SU-DHL-6 (cell line): ENCODE results near the gene MAP3K1.

ENCODE experiments used
- H2AFZ ChIP-seq: fragments of 200-600 bp; sonication (generic); 2 replicates; pipeline ENCODE4 v1.6.1; 2014; ENCODE audit warnings: low read depth, mild to moderate bottlenecking, moderate library complexity, mixed read lengths, antibody characterized with exemption, low read length; ENCODE audit not compliant: severe bottlenecking
- H3F3A ChIP-seq: fragments of 200-600 bp; shearing (Covaris generic); 2 replicates; pipeline ENCODE4 v1.6.0; 2016; ENCODE audit warnings: antibody characterized with exemption, mild to moderate bottlenecking; ENCODE audit not compliant: insufficient read depth
- H3K27ac ChIP-seq: fragments of 200-600 bp; sonication (generic); 2 replicates; pipeline ENCODE4 v1.5.1; 2016; ENCODE audit warnings: low read depth, mild to moderate bottlenecking, low read length, moderate library complexity, mixed read lengths
- H3K27me3 ChIP-seq: fragments of 200-600 bp; sonication (generic), shearing (Covaris generic); 2 replicates; pipeline ENCODE4 v1.6.0; 2014; ENCODE audit warnings: mild to moderate bottlenecking, low read length
- H3K36me3 ChIP-seq: fragments of 200-600 bp; sonication (generic); 2 replicates; pipeline ENCODE4 v1.6.1; 2014; ENCODE audit warnings: mild to moderate bottlenecking, low read length, mixed read lengths
- H3K4me2 ChIP-seq: fragments of 300-600, 200-600 bp; shearing (Covaris generic), sonication (generic); 2 replicates; pipeline ENCODE4 v1.6.0; 2014; ENCODE audit warnings: low read length, low read depth, mild to moderate bottlenecking; ENCODE audit not compliant: poor library complexity, severe bottlenecking
- H3K4me3 ChIP-seq: fragments of 200-600 bp; sonication (generic); 2 replicates; pipeline ENCODE4 v1.5.1; 2014; ENCODE audit warnings: antibody characterized with exemption, low read length, mild to moderate bottlenecking, mixed read lengths; ENCODE audit not compliant: insufficient read depth, poor library complexity, severe bottlenecking
- H3K79me2 ChIP-seq: fragments of 200-600 bp; sonication (generic); 2 replicates; pipeline ENCODE4 v1.6.1; 2014; ENCODE audit warnings: mild to moderate bottlenecking, low read length, moderate library complexity; ENCODE audit not compliant: insufficient read depth
- H3K9ac ChIP-seq: fragments of 200-600 bp; sonication (generic); 2 replicates; pipeline ENCODE4 v1.7.0; 2014; ENCODE audit warnings: mild to moderate bottlenecking, low read length
- H3K9me2 ChIP-seq: fragments of 200-600 bp; sonication (generic); replicated peaks from 2 replicates; pipeline ENCODE4 v1.6.1; 2014; ENCODE audit warnings: low read length; ENCODE audit not compliant: insufficient read depth
- H3K9me3 ChIP-seq: fragments of 200-600 bp; sonication (generic); 2 replicates; pipeline ENCODE4 v1.6.1; 2014; ENCODE audit warnings: low read length, mixed read lengths; ENCODE audit not compliant: insufficient read depth
- H4K20me1 ChIP-seq: fragments of 200-600 bp; sonication (generic); 2 replicates; pipeline ENCODE4 v1.6.1; 2014; ENCODE audit warnings: low read depth, mild to moderate bottlenecking, antibody characterized with exemption, low read length, moderate library complexity, mixed read lengths
- EZH2phosphoT487 ChIP-seq: fragments of 200-600 bp; sonication (generic), shearing (Covaris generic); conservative IDR thresholded peaks from 2 replicates; pipeline ENCODE4 v1.6.1; 2018; ENCODE audit warnings: mild to moderate bottlenecking, antibody characterized with exemption, low read length, moderate library complexity, mixed read lengths
- TF ChIP-seq, protein P1 (sequence below): fragments of 200-600 bp; sonication (generic); IDR thresholded peaks from one replicate; pipeline ENCODE4 v1.5.1; 2017; ENCODE audit warnings: antibody characterized with exemption, mild to moderate bottlenecking, low read length, moderate library complexity; ENCODE audit not compliant: insufficient read depth, poor library complexity, severe bottlenecking

The MAP3K1 gene

GRCh38 chr5:56898213-56898612 lies 82.9 kb downstream of the MAP3K1 start:
- Histone ChIP-seq H3K4me3 (no peak overlapping the region), H3K36me3 (peaks cover 11% of the 10 kb centered on the region; the same call in 1 of the 2 replicates), H3K9me3 (no peaks in the 10 kb centered on the region), H3K9me2 (no peaks in the 10 kb centered on the region), H3F3A (no peaks in the 10 kb centered on the region), H3K27me3 (no peaks in the 10 kb centered on the region), H4K20me1 (no peaks in the 10 kb centered on the region), H2AFZ (no peak overlapping the region), H3K27ac (no peak overlapping the region), H3K79me2 (no peaks in the 10 kb centered on the region), H3K9ac (no peak overlapping the region), H3K4me2 (no peak overlapping the region)
- TF ChIP-seq, protein P1, sequence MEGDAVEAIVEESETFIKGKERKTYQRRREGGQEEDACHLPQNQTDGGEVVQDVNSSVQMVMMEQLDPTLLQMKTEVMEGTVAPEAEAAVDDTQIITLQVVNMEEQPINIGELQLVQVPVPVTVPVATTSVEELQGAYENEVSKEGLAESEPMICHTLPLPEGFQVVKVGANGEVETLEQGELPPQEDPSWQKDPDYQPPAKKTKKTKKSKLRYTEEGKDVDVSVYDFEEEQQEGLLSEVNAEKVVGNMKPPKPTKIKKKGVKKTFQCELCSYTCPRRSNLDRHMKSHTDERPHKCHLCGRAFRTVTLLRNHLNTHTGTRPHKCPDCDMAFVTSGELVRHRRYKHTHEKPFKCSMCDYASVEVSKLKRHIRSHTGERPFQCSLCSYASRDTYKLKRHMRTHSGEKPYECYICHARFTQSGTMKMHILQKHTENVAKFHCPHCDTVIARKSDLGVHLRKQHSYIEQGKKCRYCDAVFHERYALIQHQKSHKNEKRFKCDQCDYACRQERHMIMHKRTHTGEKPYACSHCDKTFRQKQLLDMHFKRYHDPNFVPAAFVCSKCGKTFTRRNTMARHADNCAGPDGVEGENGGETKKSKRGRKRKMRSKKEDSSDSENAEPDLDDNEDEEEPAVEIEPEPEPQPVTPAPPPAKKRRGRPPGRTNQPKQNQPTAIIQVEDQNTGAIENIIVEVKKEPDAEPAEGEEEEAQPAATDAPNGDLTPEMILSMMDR = no peak
- no peak for TF ChIP-seq EZH2phosphoT487

DNA sequence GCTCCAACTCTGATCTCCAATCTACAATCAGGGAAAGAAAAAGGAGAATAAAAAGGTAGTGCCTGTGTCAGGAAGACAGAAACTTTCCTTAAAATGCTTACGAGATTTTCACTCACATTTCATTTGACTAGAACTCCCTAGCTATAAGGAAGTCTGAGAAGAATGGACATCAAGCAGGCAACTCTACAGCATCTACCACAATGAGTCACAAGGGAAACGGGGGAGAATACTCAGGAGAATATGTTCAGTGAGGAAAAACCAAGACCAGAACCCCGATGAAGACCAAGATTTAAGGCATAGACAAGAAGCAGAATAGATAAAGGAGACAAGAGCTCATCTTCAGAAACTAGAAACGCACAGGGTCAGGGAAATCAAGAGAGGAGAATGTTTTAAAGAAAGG lies 85.0 kb downstream of the MAP3K1 start:
- no peak overlapping the region for H3K4me3 ChIP-seq
- no peak overlapping the region for H3K4me2 ChIP-seq

GRCh38 chr5:56900858-56901578 lies 85.7 kb downstream of the MAP3K1 start:
- no peaks in the 10 kb centered on the region for H3K79me2 ChIP-seq
- no peak overlapping the region for H3K27ac ChIP-seq
- no peak overlapping the region for H2AFZ ChIP-seq
- H3K27me3 ChIP-seq = no peaks in the 10 kb centered on the region
- H3K4me3 ChIP-seq = no peak overlapping the region
- H3K9me2 ChIP-seq = no peaks in the 10 kb centered on the region
- H3K9me3 ChIP-seq = no peaks in the 10 kb centered on the region
- H3K36me3 ChIP-seq = no peaks in the 10 kb centered on the region
- no peak overlapping the region for H3K4me2 ChIP-seq
- H3K9ac ChIP-seq = no peak overlapping the region
- no peak for TF ChIP-seq EZH2phosphoT487
- TF ChIP-seq, protein P1 = peak; percentile 29
- H3F3A ChIP-seq = no peaks in the 10 kb centered on the region
- H4K20me1 ChIP-seq = no peaks in the 10 kb centered on the region

More for the DNA sequence above, 85.0 kb downstream of the MAP3K1 start:
- no peaks in the 10 kb centered on the region for H3K36me3 ChIP-seq
- no peaks in the 10 kb centered on the region for H3K9me3 ChIP-seq
- no peaks in the 10 kb centered on the region for H3K27me3 ChIP-seq
- H3K9me2 ChIP-seq = no peaks in the 10 kb centered on the region
- TF ChIP-seq EZH2phosphoT487 = no peak
- TF ChIP-seq, protein P1 = no peak
- H4K20me1 ChIP-seq = no peaks in the 10 kb centered on the region
- H3K27ac ChIP-seq = no peak overlapping the region
- H3F3A ChIP-seq = no peaks in the 10 kb centered on the region
- H3K79me2 ChIP-seq = no peaks in the 10 kb centered on the region
- no peak overlapping the region for H2AFZ ChIP-seq
- no peak overlapping the region for H3K9ac ChIP-seq
